HepG2 (cell line): ENCODE measurements around the gene SPATA21. TPM values are rescaled to one million over a fixed set of nuclear protein-coding genes. Genes with fewer than 3 reads are reported as not detected.

Experiments used
- ATAC-seq: fragments of 200-7000 bp; cut with Tn5 transposase; 3 replicates; pipeline ENCODE4 v1.9.1; 2020; ENCODE audit warnings: mild to moderate bottlenecking, moderate library complexity
- BruUV-seq: library from RNA; stranded (reverse); fragments of 400-500 nt; replicated peaks from 2 replicates; lab custom pipeline; 2021; lab: Mats Ljungman, UMichigan
- CTCF ChIA-PET: fragments of 300-600 bp; formaldehyde crosslinking; extraction: SDS; loops from one replicate; lab custom pipeline; 2021; ENCODE audit warnings: low total read pairs, inconsistent platforms, low intra/inter-chr PET ratio; lab: Yijun Ruan, JAX
- POLR2A ChIA-PET: fragments of 350-600 bp; sonication (Branson Sonifier 250); formaldehyde crosslinking; loops from one replicate; lab custom pipeline; 2020; ENCODE audit warnings: antibody characterized with exemption, inconsistent platforms; lab: Yijun Ruan, JAX
- DNase-seq: peaks from one replicate; pipeline ENCODE4 v3.0.0-alpha.2; 2015; ENCODE audit warnings: low spot score
- FAIRE-seq: peaks from 3 replicates; lab custom pipeline; 2011; peaks lifted over from hg19 to GRCh38; lab: Jason Lieb, UNC
- H2AFZ ChIP-seq: one replicate; pipeline ENCODE4 v1.6.1; 2011; ENCODE audit warnings: low read length, inconsistent platforms
- H3K27ac ChIP-seq: fragments of 300-600 bp; 3 replicates; pipeline ENCODE4 v1.8.0; 2011; ENCODE audit warnings: mixed run types, mild to moderate bottlenecking, mixed read lengths, low read length, inconsistent platforms; ENCODE audit not compliant: insufficient read depth; ENCODE audit errors: extremely low read length
- H3K27me3 ChIP-seq, 2 experiments: fragments of 200-600 bp in 1 of 2; 2 replicates in 1 of 2; 3 replicates in 1 of 2; pipeline versions ENCODE4 v1.6.0 to v1.8.0; 2011; ENCODE audit warnings: low read length in 2 of 2, mild to moderate bottlenecking in 2 of 2, moderate library complexity in 2 of 2, inconsistent platforms in 1 of 2; ENCODE audit not compliant: insufficient read depth in 2 of 2, control insufficient read depth in 1 of 2
- H3K36me3 ChIP-seq, 2 experiments: fragments of 200-600 bp in 1 of 2; replicated peaks in 1 of 2; 2 replicates in 1 of 2; 3 replicates in 1 of 2; pipeline versions ENCODE4 v1.5.1 to v1.8.0; 2011; ENCODE audit warnings: low read length in 2 of 2, inconsistent platforms in 1 of 2; ENCODE audit not compliant: insufficient read depth in 2 of 2, control insufficient read depth in 1 of 2
- H3K4me1 ChIP-seq: 2 replicates; pipeline ENCODE4 v1.5.1; 2012; ENCODE audit warnings: low read length, inconsistent platforms; ENCODE audit not compliant: insufficient read depth
- H3K4me2 ChIP-seq: 2 replicates; pipeline ENCODE4 v1.6.0; 2011; ENCODE audit warnings: low read depth, low read length, inconsistent platforms
- H3K4me3 ChIP-seq, 3 experiments: fragments of 200-600 bp in 1 of 3; sonication (generic), shearing (Covaris generic) in 1 of 3; replicated peaks in 1 of 3; 2 replicates each; pipeline ENCODE4 v1.5.1; 2011 to 2016; ENCODE audit warnings: low read length in 3 of 3, inconsistent platforms in 2 of 3, low read depth in 2 of 3, mild to moderate bottlenecking in 2 of 3, control low read depth in 1 of 3, mixed read lengths in 1 of 3; ENCODE audit not compliant: insufficient read depth in 1 of 3
- H3K79me2 ChIP-seq: one replicate; pipeline ENCODE4 v1.6.1; 2011; ENCODE audit warnings: low read length, inconsistent platforms; ENCODE audit not compliant: insufficient read depth
- H3K9ac ChIP-seq: 2 replicates; pipeline ENCODE4 v1.6.0; 2011; ENCODE audit warnings: mild to moderate bottlenecking, low read depth, low read length, inconsistent platforms; ENCODE audit not compliant: insufficient read depth
- H3K9me3 ChIP-seq: 2 replicates; pipeline ENCODE4 v1.5.1; 2012; ENCODE audit warnings: mild to moderate bottlenecking, low read length
- H4K20me1 ChIP-seq: 2 replicates; pipeline ENCODE4 v1.6.0; 2011; ENCODE audit warnings: inconsistent platforms, mild to moderate bottlenecking, low read length, moderate library complexity; ENCODE audit not compliant: insufficient read depth
- ARNTL ChIP-seq: sonication (generic); formaldehyde crosslinking; IDR thresholded peaks from 2 replicates; pipeline ENCODE4 v1.4.0; 2020; ENCODE audit warnings: mild to moderate bottlenecking, missing genetic modification reagents
- ATRX ChIP-seq: sonication (generic); formaldehyde crosslinking; IDR thresholded peaks from 2 replicates; pipeline ENCODE4 v1.4.0; 2020; ENCODE audit warnings: missing genetic modification reagents, borderline replicate concordance
- MIER2 ChIP-seq: IDR thresholded peaks from 2 replicates; pipeline ENCODE4 v1.6.1; 2016; ENCODE audit warnings: missing biosample characterization, missing genetic modification reagents
- RFX3 ChIP-seq: IDR thresholded peaks from 2 replicates; pipeline ENCODE4 v1.6.1; 2016; ENCODE audit warnings: missing biosample characterization, missing genetic modification reagents
- SOX6 ChIP-seq, 2 experiments: fragments of 450-650 bp in 1 of 2; sonication (generic) in 1 of 2; formaldehyde crosslinking in 1 of 2; IDR thresholded peaks; 2 replicates each; pipeline versions ENCODE4 v1.4.0 to v1.6.1; 2017 to 2020; ENCODE audit warnings: antibody characterized with exemption in 1 of 2, mild to moderate bottlenecking in 1 of 2, missing genetic modification reagents in 1 of 2
- ZMAT3 ChIP-seq: sonication (generic); formaldehyde crosslinking; conservative IDR thresholded peaks from 2 replicates; pipeline ENCODE4 v1.7.0; 2021; ENCODE audit warnings: missing genetic modification reagents
- ZNF10 ChIP-seq: sonication (generic); formaldehyde crosslinking; IDR thresholded peaks from 2 replicates; pipeline ENCODE4 v1.4.0; 2020; ENCODE audit warnings: mild to moderate bottlenecking, low read depth, missing genetic modification reagents, borderline replicate concordance
- ZNF33B ChIP-seq: sonication (generic); formaldehyde crosslinking; IDR thresholded peaks from 2 replicates; pipeline ENCODE4 v1.5.1; 2020; ENCODE audit warnings: mild to moderate bottlenecking, missing genetic modification reagents
- ZNF343 ChIP-seq: sonication (generic); formaldehyde crosslinking; IDR thresholded peaks from 2 replicates; pipeline ENCODE4 v1.4.0; 2020; ENCODE audit warnings: mild to moderate bottlenecking, missing genetic modification reagents
- ZNF350 ChIP-seq: sonication (generic); formaldehyde crosslinking; IDR thresholded peaks from 2 replicates; pipeline ENCODE4 v1.4.0; 2020; ENCODE audit warnings: mild to moderate bottlenecking, low read depth, missing genetic modification reagents, borderline replicate concordance
- ZNF550 ChIP-seq: sonication (generic); formaldehyde crosslinking; IDR thresholded peaks from 2 replicates; pipeline ENCODE4 v1.4.0; 2020; ENCODE audit warnings: mild to moderate bottlenecking, missing genetic modification reagents, borderline replicate concordance
- WGBS: methylation state at CpG from one replicate; pipeline ENCODE4 v1.1.6; 2017; ENCODE audit warnings: low lambda C conversion rate; 5-methylcytosine and 5-hydroxymethylcytosine counted together
- in situ Hi-C: cut with HindIII; loops from 2 replicates; pipeline ENCODE4 v1.10.0; 2017; ENCODE audit warnings: low pct_unique_long_range_greater_than_20kb; ENCODE audit not compliant: extremely low pct_ligation_motif_present
- intact Hi-C: fragments of 100-400 bp; cut with micrococcal nuclease; formaldehyde crosslinking; loops from one replicate; pipeline ENCODE4 v1.10.0; 2022; ENCODE audit not compliant: unreplicated experiment
- polyA plus RNA-seq, 8 experiments: library from polyadenylated mRNA; depleted of rRNA in 3 of 8; stranded (reverse) in 7 of 8; unstranded in 1 of 8; fragments of >200 nt; fragmentation: Illumina TruSeq in 4 of 8; extraction: Trizol in 4 of 8; gene quantifications; 2 replicates each; pipeline versions ENCODE4 v1.2.1 to v1.2.3, GENCODE V29; 2011 to 2016; ENCODE audit warnings: low read depth in 4 of 8, missing spikeins in 1 of 8, mixed read lengths in 1 of 8; ENCODE audit not compliant: insufficient read depth in 1 of 8
- total RNA-seq, 5 experiments: library from RNA; depleted of rRNA; stranded (reverse); fragments of >200 nt; fragmentation: Illumina TruSeq; extraction: Trizol; gene quantifications; 2 replicates each; pipeline ENCODE4 v1.2.3, GENCODE V29; 2016; ENCODE audit warnings: low read depth in 1 of 5
- TF ChIP-seq, protein P1 (sequence below): sonication (generic); formaldehyde crosslinking; IDR thresholded peaks from 2 replicates; pipeline ENCODE4 v1.8.1; 2023; ENCODE audit warnings: missing genetic modification reagents, inconsistent platforms, borderline replicate concordance
- TF ChIP-seq, protein P2 (sequence below): sonication (generic); formaldehyde crosslinking; IDR thresholded peaks from 2 replicates; pipeline ENCODE4; 2020; ENCODE audit warnings: missing genetic modification reagents, mild to moderate bottlenecking, borderline replicate concordance
- TF ChIP-seq, protein P3 (sequence below): sonication (generic); formaldehyde crosslinking; IDR thresholded peaks from 2 replicates; pipeline ENCODE4 v1.4.0; 2020; ENCODE audit warnings: mild to moderate bottlenecking, missing genetic modification reagents, borderline replicate concordance

The SPATA21 gene
- total and polyA plus RNA-seq, 2 of the 13 experiments (the other 11 are each of a cell fraction or from before 2014, with no cell fraction given): 0.80 to 1.4 TPM

DNA sequence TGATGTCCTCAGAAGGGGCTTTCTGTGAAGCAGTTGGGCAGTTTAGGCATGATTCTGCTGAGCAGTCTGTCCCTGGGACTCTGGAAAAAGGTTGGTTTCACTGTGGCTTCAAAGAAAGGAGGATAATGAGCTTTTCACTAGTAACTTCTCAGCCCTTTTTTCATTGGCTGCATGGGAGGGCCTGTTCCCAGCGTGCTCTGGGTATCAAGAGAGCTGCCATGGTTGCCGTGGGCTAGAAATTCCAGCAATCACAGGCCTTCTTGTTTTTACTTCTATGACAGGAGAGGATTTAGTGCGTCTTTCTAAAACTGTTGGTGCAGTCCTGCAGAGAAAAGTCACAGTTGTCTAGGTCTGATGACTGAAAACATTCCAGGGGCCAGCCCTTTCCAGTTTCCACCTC lies 63.0 kb downstream of the SPATA21 start:
- POLR2A ChIA-PET: no interaction called here
- no peak overlapping the region for H3K27ac ChIP-seq

More for the DNA sequence above, 63.0 kb downstream of the SPATA21 start:
- intact Hi-C loops (no loop called here), in situ Hi-C loops (no loop called here)
- Histone ChIP-seq H3K9ac (no peak overlapping the region), H3K79me2 (peaks cover 90% of the 10 kb centered on the region), H2AFZ (no peak overlapping the region), H3K4me3 (no peak overlapping the region), H4K20me1 (peaks cover 54% of the 10 kb centered on the region), H3K36me3 (no peaks in the 10 kb centered on the region; a peak in 1 of 5 replicates), H3K9me3 (no peaks in the 10 kb centered on the region), H3K27me3 (no peaks in the 10 kb centered on the region), H3K4me1 (peaks cover 83% of the 10 kb centered on the region), H3K4me2 (no peak overlapping the region)
- CTCF ChIA-PET: no interaction called here
- DNase-seq (no peak), ATAC-seq (no peak), FAIRE-seq (no peak)
- BruUV-seq: no TSS peak
- 97% methylated on average over 3 of the region's 3 CpGs for WGBS
- TF ChIP-seq ZNF10: no peak
- no peak for TF ChIP-seq RFX3 (CRISPR knock-in tag)
- TF ChIP-seq, protein P1, sequence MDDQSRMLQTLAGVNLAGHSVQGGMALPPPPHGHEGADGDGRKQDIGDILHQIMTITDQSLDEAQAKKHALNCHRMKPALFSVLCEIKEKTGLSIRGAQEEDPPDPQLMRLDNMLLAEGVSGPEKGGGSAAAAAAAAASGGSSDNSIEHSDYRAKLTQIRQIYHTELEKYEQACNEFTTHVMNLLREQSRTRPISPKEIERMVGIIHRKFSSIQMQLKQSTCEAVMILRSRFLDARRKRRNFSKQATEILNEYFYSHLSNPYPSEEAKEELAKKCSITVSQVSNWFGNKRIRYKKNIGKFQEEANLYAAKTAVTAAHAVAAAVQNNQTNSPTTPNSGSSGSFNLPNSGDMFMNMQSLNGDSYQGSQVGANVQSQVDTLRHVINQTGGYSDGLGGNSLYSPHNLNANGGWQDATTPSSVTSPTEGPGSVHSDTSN (CRISPR knock-in tag): no peak
- TF ChIP-seq, protein P2, sequence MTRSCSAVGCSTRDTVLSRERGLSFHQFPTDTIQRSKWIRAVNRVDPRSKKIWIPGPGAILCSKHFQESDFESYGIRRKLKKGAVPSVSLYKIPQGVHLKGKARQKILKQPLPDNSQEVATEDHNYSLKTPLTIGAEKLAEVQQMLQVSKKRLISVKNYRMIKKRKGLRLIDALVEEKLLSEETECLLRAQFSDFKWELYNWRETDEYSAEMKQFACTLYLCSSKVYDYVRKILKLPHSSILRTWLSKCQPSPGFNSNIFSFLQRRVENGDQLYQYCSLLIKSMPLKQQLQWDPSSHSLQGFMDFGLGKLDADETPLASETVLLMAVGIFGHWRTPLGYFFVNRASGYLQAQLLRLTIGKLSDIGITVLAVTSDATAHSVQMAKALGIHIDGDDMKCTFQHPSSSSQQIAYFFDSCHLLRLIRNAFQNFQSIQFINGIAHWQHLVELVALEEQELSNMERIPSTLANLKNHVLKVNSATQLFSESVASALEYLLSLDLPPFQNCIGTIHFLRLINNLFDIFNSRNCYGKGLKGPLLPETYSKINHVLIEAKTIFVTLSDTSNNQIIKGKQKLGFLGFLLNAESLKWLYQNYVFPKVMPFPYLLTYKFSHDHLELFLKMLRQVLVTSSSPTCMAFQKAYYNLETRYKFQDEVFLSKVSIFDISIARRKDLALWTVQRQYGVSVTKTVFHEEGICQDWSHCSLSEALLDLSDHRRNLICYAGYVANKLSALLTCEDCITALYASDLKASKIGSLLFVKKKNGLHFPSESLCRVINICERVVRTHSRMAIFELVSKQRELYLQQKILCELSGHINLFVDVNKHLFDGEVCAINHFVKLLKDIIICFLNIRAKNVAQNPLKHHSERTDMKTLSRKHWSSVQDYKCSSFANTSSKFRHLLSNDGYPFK (CRISPR knock-in tag): no peak
- no peak for TF ChIP-seq ZNF550
- no peak for TF ChIP-seq ZNF350 (CRISPR knock-in tag)
- no peak for TF ChIP-seq MIER2
- no peak for TF ChIP-seq ATRX (CRISPR knock-in tag)
- TF ChIP-seq, protein P3, sequence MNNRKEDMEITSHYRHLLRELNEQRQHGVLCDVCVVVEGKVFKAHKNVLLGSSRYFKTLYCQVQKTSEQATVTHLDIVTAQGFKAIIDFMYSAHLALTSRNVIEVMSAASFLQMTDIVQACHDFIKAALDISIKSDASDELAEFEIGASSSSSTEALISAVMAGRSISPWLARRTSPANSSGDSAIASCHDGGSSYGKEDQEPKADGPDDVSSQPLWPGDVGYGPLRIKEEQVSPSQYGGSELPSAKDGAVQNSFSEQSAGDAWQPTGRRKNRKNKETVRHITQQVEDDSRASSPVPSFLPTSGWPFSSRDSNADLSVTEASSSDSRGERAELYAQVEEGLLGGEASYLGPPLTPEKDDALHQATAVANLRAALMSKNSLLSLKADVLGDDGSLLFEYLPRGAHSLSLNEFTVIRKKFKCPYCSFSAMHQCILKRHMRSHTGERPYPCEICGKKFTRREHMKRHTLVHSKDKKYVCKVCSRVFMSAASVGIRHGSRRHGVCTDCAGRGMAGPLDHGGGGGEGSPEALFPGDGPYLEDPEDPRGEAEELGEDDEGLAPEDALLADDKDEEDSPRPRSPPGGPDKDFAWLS: no peak
- no peak for TF ChIP-seq ARNTL
- TF ChIP-seq SOX6 (IDR thresholded peaks at IDR 0.05): no peak
- no peak for TF ChIP-seq SOX6 (CRISPR knock-in tag; IDR thresholded peaks at IDR 0.05)
- TF ChIP-seq ZNF343 (CRISPR knock-in tag): no peak
- TF ChIP-seq ZNF33B: no peak
- no peak for TF ChIP-seq ZMAT3 (CRISPR knock-in tag)
